Fibroblast of gingiva (primary cell): ENCODE results near the gene PAX5.

Source experiments
- DNase-seq: peaks from one replicate; pipeline ENCODE4 v3.0.0-alpha.2; 2011; ENCODE audit warnings: low read depth

The PAX5 gene

GRCh38 chr9:37037503-37038301, 3.6 kb upstream of the PAX5 start:
- no peak for DNase-seq

- DNase-seq: peak; percentile 14
Observed at GRCh38 chr9:37036776-37037502, 2.9 kb upstream of the PAX5 start.

GRCh38 chr9:37036371-37036775, 2.3 kb upstream of the PAX5 start:
- DNase-seq: no peak

- no peak for DNase-seq
Observed at GRCh38 chr9:37035648-37036370, 1.7 kb upstream of the PAX5 start.

GRCh38 chr9:37034938-37035647, 1.0 kb upstream of the PAX5 start:
- DNase-seq: no peak

GRCh38 chr9:37034305-37034937, 353 bp upstream of the PAX5 start:
- no peak for DNase-seq

- DNase-seq: no peak
Observed at GRCh38 chr9:37033141-37033540, 927 bp downstream of the PAX5 start.

- DNase-seq: no peak
Observed at GRCh38 chr9:37032713-37033112, 1.4 kb downstream of the PAX5 start.

- DNase-seq: no peak
Observed at GRCh38 chr9:37031902-37032301, 2.2 kb downstream of the PAX5 start.

GRCh38 chr9:37031081-37031480, 3.0 kb downstream of the PAX5 start:
- no peak for DNase-seq

- no peak for DNase-seq
Observed at GRCh38 chr9:37030611-37030939, 3.5 kb downstream of the PAX5 start.

GRCh38 chr9:37029776-37030610, 4.1 kb downstream of the PAX5 start:
- no peak for DNase-seq

- DNase-seq: no peak
Observed at GRCh38 chr9:37029304-37029775, 4.7 kb downstream of the PAX5 start.

- DNase-seq: no peak
Observed at GRCh38 chr9:37028420-37029031, 5.5 kb downstream of the PAX5 start.

GRCh38 chr9:37027582-37028419, 6.3 kb downstream of the PAX5 start:
- DNase-seq: peak; percentile 45

- no peak for DNase-seq
Observed at GRCh38 chr9:37026931-37027581, 7.0 kb downstream of the PAX5 start.

GRCh38 chr9:37026113-37026930, 7.7 kb downstream of the PAX5 start:
- DNase-seq: no peak

GRCh38 chr9:37025823-37026112, 8.3 kb downstream of the PAX5 start:
- no peak for DNase-seq
